HL-60/S4 (cell line): ENCODE data around the gene GALNT14.

Experiments
- in situ Hi-C: fragments of 300-500 bp; cut with MboI; formaldehyde crosslinking; loops from 2 replicates; pipeline ENCODE4 v1.14.3; 2022; ENCODE audit warnings: low sequenced_read_pairs

The GALNT14 gene

DNA sequence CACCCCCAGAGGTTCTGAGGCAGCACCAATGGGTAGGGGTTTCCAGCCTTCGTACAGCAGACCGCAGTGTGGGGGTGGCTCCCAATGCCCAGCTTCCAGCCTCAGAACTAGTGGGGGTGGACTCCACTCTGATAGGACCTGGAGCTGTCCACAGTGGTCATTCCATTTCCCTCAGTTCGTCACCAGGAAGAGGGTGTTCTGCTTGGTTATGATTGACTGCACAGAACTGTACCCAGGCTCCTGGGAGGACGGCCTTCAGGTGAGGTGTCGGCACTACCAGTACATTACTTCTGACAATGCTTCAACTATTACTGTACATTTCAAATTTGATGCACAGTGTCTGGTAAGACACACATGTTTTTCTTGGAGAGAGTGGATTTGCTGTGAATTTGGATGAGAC is 180.6 kb downstream of the GALNT14 start:
- in situ Hi-C loops, result no loop called here

DNA sequence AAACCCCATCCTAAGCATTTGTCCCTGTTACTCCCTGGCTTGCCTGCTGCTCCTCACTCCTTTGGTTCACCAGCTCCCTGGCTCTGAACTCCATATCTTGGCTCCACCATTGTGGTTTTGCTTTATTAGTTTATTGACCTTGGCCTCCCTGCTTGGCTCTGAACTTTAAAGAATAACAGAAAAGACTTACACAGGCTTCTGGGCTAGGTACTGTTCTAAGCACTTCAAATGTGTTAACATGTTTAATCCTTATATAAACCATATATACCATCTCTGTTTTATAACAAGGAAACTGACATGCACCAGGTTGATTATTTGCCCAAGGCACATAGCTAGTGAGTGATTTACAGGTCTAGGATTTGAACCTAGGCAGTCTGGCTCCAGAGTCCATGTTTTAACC is 181.2 kb downstream of the GALNT14 start:
- in situ Hi-C loops, result no loop called here

GRCh38 chr2:30955516-30956132 is 182.6 kb downstream of the GALNT14 start:
- in situ Hi-C loops, result no loop called here

DNA sequence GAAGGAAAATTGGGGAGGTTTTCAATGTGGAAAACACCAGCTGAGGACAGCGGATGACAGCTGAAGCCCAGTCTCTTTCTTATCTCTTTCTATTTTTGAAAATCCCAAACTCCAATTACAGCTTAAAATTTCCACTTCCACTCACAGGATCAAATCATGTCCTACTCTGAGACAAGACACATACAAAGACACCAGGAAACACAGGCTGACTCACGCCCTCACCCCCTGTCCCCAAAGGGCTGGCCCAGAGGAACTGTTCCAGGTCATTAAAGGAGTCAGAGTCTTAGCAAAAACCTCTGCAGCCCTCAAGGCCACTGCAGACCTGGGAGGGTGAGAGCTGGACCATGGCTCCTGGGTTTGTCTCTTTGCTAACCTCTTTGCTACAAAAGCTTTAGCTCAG is 187.9 kb downstream of the GALNT14 start:
- in situ Hi-C loops, result no loop called here

- in situ Hi-C loops, result no loop called here
Observed at GRCh38 chr2:30949435-30949834, 188.8 kb downstream of the GALNT14 start.

- in situ Hi-C loops, result no loop called here
Observed at GRCh38 chr2:30948857-30949256, 189.4 kb downstream of the GALNT14 start.

DNA sequence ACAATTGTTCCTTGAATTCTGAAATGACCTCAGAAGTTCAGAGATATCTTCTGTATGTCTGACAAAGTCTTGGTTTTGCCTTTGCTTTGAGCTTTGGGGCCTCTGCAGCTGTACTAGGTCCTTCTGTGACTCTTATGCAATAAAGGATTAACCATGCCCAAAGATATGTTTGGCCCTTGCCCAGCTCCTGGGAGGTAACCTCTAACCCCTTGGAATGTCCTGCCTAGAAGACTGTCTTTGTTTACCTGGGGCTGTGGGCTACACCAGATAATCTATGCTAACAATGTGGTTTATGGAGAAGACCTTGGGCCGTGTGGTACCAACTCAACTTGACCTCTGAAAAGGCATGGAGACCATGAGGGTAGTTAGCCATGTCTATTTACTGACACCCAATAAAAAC is 190.1 kb downstream of the GALNT14 start:
- in situ Hi-C loops, result no loop called here

- in situ Hi-C loops, result no loop called here
Observed at GRCh38 chr2:30947686-30948085, 190.6 kb downstream of the GALNT14 start.

- in situ Hi-C loops, result no loop called here
Observed at GRCh38 chr2:30942419-30942818, 195.8 kb downstream of the GALNT14 start.

DNA sequence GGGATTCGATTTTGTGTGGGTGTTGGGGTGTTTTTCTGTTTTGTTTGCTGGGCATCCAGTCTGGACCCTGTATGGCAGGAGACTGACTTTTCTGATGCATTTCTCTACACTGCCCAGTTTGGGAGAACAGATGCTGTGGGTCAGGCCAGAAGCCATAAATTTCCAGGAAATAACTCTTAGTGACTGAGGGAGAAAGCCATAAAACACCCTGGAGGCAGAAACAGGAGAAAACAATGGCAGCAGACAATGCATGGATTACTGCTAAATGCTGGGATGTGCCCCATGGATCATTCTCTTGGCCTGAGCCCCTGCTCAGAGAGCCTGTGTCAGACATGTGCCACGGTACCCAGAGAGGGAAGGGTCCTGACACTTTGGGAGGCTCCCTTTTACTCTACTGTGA is 197.4 kb downstream of the GALNT14 start:
- in situ Hi-C loops, result no loop called here

GRCh38 chr2:30939364-30939763 is 198.9 kb downstream of the GALNT14 start:
- in situ Hi-C loops, result no loop called here

DNA sequence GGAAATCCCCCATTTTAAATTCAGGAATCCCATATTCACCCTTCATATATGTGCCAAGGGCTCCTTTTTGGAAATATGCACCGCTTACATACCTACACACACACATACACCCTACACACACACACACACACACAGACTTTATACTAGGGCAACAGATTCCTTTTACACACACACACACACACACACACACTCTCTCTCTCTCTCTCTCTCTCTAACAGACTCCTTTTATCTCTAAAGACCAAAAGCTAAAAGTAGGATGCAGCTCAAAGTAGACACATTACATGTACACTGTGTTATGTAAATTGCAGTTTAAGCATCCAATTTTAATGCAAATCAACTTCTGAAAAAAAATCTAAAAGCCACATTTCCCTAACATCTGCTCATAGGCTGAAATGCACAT is 200.0 kb downstream of the GALNT14 start:
- in situ Hi-C loops, result no loop called here

DNA sequence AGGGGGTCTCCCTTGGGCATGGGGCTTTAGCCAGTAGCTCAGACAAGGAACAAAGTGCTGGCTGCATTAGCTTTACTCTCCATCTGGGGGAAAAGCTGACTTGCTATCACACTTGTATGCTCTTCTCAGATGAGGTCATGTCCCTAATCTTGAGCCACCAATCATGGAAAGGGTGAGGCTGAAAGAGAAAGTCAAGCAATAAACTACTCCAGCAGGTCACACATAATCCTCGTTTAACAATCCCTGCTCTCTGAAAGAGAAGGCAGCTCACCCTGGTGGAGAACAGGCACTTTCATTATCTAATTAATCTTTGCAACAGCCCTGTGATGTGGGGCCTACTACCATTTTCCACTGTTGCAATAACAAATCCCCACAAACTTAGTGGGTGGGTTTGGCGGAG is 201.3 kb downstream of the GALNT14 start:
- in situ Hi-C loops, result no loop called here

DNA sequence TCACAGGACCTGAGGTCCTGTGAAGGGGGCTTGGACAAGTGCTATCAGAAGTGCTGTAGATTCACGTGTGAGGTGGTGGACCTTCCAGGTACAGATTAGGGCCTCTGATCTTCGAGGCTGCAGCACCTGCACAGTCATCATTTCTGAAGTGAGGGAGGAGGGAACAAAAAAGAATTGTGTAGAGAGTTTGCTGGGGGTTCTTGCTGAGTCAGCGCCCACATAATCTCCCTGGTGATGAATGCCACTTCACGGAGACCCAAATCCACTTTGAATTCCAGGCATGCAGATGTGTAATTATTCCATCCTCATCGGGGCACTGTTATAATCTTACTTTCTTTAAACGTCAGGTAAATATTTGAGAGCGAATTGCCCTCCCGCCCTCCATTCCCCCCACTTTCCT is 202.4 kb downstream of the GALNT14 start:
- in situ Hi-C loops, result no loop called here

- in situ Hi-C loops, result no loop called here
Observed at GRCh38 chr2:30934066-30934465, 204.2 kb downstream of the GALNT14 start.

DNA sequence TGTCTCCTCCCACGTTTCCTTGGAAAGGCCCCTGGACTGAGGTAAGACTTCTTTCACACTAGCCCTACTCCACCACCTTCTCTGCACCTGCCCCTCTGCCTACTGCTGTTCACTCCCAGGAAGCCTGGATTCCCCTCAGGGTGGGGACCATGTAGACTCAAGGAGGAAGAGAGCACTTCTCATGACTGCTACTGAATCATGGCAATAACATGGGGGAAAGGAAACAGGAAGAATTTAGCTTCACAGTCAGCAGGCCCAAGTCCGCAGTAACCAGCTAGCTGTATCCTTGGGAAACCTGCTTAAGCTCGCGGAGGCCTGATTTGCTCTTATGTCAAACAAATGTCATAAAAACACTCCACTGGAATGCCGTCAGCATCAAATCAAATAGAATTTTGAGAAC is 204.7 kb downstream of the GALNT14 start:
- in situ Hi-C loops, result no loop called here

DNA sequence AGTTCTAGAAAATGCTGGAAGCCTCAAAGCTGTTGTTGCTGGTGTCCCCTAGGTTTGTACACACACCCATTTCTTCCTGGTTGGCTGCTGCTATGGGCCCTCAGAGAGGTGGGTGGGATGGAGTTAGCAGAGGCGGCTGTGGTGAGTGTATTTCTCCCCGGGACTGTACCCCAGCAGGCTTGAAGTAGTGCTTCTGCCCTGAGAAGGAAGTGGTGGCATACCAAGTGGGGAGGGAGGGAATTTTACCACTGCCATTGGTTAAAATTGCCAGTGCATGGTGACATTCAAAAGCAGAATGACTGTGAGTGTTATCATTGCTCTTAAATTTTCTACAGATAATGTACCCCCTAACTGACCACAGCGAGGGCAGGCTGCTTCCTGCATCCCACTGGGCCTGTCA is 205.4 kb downstream of the GALNT14 start:
- in situ Hi-C loops, result no loop called here

GRCh38 chr2:30931841-30932407 is 206.3 kb downstream of the GALNT14 start:
- in situ Hi-C loops, result no loop called here

DNA sequence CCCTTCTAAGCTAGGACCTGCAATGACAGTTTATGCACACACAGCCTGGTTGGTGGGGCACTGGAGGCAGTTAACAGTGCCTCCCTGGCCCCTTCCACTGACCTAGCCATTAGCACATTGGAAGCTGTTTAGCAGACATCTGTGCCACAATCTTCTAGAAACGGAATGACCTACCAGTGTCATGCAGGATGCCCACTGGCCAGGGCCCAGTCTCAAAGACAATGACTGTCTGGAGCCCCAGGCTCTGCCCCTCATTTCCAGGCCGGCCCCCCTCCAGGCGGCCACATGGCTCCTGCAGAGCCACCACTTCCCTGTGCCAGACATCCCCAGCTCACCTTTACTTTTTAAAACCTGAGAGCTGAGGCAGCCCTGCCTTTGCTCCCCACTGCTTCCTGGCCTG is 207.5 kb downstream of the GALNT14 start:
- in situ Hi-C loops, result no loop called here

DNA sequence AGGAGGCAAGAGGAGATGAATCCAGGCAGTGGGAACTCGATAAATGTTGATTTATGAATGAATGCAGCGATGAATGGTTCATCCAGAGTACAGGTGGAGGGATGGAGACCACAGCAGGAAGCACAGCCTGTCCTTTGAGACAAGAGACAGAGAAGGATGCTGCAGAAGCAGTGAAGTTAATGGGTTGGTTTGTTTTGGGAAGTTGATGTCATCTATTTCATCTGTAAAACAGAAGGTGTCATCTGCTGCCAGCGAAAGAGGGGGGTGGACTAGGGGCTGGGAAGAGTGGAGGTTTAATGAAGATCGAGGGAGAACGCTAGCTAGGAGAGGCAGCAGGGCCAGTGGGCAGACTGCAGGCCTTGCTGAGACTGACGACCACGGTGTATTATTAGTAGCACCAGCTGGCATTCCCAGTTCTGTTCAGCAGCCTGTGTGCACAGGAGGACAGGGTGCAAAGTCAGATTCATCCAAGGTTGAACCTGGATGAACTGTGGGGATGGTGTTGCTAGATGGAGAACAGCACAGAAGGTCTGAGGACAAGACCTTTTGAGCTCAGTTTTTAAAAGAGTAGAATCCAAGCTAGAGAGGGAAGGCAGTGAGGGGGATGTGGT is 210.7 kb downstream of the GALNT14 start:
- in situ Hi-C loops, result no loop called here

DNA sequence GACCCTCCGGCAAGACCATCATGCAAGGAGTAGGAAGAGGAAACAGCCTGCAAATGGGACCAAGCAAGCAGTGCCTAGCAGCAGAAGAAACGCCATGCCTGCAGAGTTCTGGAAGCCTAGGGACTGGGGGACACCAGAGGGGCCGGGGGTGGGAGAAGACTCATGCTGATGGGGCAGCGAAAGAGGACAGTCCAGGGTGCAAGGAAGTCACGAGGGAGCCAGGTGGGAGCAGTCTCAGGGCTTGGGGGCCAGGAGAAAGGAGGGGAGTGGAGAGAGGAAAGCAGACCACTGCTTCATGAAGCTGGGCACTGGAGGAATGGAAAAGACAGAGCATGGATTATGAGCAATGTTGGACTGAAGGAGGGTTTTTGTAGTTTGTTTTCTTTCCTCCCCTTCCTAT is 211.6 kb downstream of the GALNT14 start:
- in situ Hi-C loops, result no loop called here

- in situ Hi-C loops, result no loop called here
Observed at GRCh38 chr2:30923623-30924022, 214.6 kb downstream of the GALNT14 start.

- in situ Hi-C loops, result no loop called here
Observed at GRCh38 chr2:30920511-30920910, 217.7 kb downstream of the GALNT14 start.
